Muscle layer of colon (tissue), 2 donors: ENCODE measurements around the gene DRG2.

Source experiments
- H3K27ac ChIP-seq: one replicate; pipeline ENCODE4 v1.7.0; 2013; ENCODE audit warnings: low read depth, mild to moderate bottlenecking, low read length, moderate library complexity
- H3K27me3 ChIP-seq, 2 donors: one replicate each; pipeline ENCODE4 v1.7.0; 2013; ENCODE audit warnings: low read length in 2 of 2, mild to moderate bottlenecking in 2 of 2; ENCODE audit not compliant: insufficient read depth in 2 of 2, control insufficient read depth in 1 of 2
- H3K36me3 ChIP-seq: one replicate; pipeline ENCODE4 v1.7.0; 2013; ENCODE audit warnings: mild to moderate bottlenecking, low read length; ENCODE audit not compliant: insufficient read depth
- H3K4me1 ChIP-seq: one replicate; pipeline ENCODE4 v1.7.0; 2013; ENCODE audit warnings: mild to moderate bottlenecking, low read length; ENCODE audit not compliant: insufficient read depth
- H3K4me3 ChIP-seq, 2 donors: one replicate each; pipeline ENCODE4 v1.7.0; 2013; ENCODE audit warnings: low read length in 2 of 2, low read depth in 1 of 2, mild to moderate bottlenecking in 1 of 2, moderate library complexity in 1 of 2
- H3K9ac ChIP-seq: one replicate; pipeline ENCODE4 v1.7.0; 2013; ENCODE audit warnings: low read length
- H3K9me3 ChIP-seq: one replicate; pipeline ENCODE4 v1.7.0; 2013; ENCODE audit warnings: mild to moderate bottlenecking, low read length
- donor health status: abdominal sarcoma.
- donor health status: Adenocarcinoma of cecum.

DRG2 gene, protein sequence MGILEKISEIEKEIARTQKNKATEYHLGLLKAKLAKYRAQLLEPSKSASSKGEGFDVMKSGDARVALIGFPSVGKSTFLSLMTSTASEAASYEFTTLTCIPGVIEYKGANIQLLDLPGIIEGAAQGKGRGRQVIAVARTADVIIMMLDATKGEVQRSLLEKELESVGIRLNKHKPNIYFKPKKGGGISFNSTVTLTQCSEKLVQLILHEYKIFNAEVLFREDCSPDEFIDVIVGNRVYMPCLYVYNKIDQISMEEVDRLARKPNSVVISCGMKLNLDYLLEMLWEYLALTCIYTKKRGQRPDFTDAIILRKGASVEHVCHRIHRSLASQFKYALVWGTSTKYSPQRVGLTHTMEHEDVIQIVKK

DNA sequence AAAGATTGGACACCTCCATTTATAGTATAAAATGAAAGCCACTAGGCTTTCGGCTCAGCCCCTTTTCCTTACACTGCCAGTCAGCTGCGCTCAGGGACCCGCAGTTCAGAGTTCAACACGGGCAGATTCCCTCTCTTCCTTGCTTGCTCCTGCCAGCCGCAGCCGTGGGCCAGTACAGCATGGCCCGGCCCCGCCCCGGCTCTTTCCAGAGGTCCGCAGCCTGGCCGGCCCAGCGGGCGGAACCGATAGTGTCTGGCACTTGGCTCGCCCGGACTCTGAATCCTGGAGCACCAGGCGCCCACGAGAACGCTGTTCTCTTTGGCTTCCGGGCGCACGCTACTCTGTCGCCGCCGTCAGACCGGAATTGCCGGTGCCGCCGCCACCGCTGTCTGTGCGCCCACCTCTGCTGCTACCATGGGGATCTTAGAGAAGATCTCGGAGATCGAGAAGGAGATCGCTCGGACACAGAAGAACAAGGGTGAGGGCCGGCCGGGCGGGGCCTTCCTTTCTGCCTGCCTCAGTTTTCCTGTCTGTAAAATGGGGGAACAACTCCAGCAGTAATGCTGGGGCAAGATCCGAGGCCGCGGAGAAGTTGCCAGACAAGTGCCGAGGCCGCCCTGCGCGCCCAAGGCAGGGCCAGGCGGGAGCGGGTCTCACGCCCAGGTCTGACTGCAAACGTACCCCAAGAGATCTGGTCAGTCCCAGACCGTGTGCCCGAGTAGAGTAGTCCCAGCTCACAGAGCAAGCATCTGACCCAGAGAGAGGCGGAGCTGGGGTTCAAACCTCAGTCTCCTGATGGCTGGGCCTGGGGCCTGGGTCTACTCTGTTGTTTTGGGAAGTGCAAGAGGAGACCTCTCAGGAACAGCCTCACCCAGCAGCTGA is at the start of gene DRG2:
TSS of gene DRG2 (plus strand) at position 339 of the 882 bp plus-strand sequence. CDS start at position 415, 76 bp downstream.
- no peaks in the 10 kb centered on the region for H3K27me3 ChIP-seq
- H3K4me3 ChIP-seq, result peak within 1 kb of the TSS; percentile 75 to 98
- H3K9ac ChIP-seq, result peak within 1 kb of the TSS; percentile 76
- peak within 1 kb of the TSS; percentile 56 for H3K27ac ChIP-seq
- no peaks in the 10 kb centered on the region for H3K36me3 ChIP-seq
- peaks cover 11% of the 10 kb centered on the region for H3K4me1 ChIP-seq
- no peaks in the 10 kb centered on the region for H3K9me3 ChIP-seq

GRCh38 chr17:18038149-18038850 is 49.4 kb upstream of the DRG2 start:
- Histone ChIP-seq H3K4me1 (peaks cover 28% of the 10 kb centered on the region), H3K36me3 (no peaks in the 10 kb centered on the region), H3K27me3 (no peaks in the 10 kb centered on the region), H3K9me3 (no peaks in the 10 kb centered on the region), H3K9ac (peak overlapping the region; percentile 94), H3K27ac (peak overlapping the region; percentile 82), H3K4me3 (peak overlapping the region; percentile 95 to 97)

- H3K9me3 ChIP-seq, result no peaks in the 10 kb centered on the region
- no peaks in the 10 kb centered on the region for H3K27me3 ChIP-seq
- no peaks in the 10 kb centered on the region for H3K36me3 ChIP-seq
- peak within 1 kb of the TSS; percentile 94 for H3K9ac ChIP-seq
- H3K4me1 ChIP-seq, result peaks cover 28% of the 10 kb centered on the region
- peak within 1 kb of the TSS; percentile 95 to 97 for H3K4me3 ChIP-seq
- peak within 1 kb of the TSS; percentile 92 for H3K27ac ChIP-seq
Observed at GRCh38 chr17:18038861-18039534, 48.8 kb upstream of the DRG2 start, which contains the start of the genes ATPAF2 and GID4. Gene ATPAF2, minus strand, starts transcription at chr17:18039168. Its CDS starts 155 bp downstream, at chr17:18039013. Gene GID4, plus strand, starts transcription at chr17:18039408. Its CDS starts 57 bp downstream, at chr17:18039465.

DNA sequence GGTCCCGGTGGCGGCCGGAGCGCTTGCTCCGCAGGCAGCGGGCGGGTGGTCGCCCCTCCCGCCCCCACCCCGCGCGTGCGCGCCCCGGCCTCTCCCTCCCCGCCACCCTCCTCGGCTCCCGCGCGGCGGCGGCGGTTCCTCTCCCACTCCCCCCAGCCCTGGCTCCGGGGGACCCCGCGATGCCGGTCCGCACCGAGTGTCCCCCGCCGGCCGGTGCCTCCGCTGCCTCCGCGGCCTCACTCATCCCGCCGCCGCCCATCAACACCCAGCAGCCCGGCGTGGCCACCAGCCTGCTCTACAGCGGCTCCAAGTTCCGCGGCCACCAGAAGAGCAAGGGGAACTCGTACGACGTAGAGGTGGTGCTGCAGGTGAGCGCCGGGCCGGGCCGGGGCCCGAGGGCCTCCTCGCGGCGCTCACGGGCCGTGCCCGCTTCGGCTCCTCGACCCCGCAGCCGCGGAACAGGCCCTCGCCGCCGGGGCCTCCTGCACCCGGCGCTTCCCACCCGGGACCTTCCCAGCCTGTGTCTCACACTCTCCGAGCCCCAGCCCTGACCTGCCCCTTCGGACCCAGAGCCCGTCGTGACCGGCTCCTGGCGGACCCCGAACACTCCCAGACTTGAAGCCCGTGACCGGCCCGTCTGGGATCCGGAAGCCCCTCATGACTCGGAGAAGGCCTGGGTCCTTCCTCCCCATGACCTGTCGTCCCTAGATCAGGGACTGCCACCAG is 48.0 kb upstream of the DRG2 start:
- peak overlapping the region; percentile 92 for H3K27ac ChIP-seq
- no peaks in the 10 kb centered on the region for H3K9me3 ChIP-seq
- H3K36me3 ChIP-seq, result no peaks in the 10 kb centered on the region
- H3K27me3 ChIP-seq, result no peaks in the 10 kb centered on the region
- peaks cover 28% of the 10 kb centered on the region for H3K4me1 ChIP-seq
- H3K4me3 ChIP-seq, result peak overlapping the region; percentile 95 to 96
- peak overlapping the region; percentile 44 for H3K9ac ChIP-seq

- Histone ChIP-seq H3K9me3 (no peaks in the 10 kb centered on the region), H3K4me1 (peaks cover 28% of the 10 kb centered on the region), H3K4me3 (peak overlapping the region; percentile 95 to 96), H3K36me3 (no peaks in the 10 kb centered on the region), H3K27ac (peak overlapping the region; percentile 92), H3K9ac (peak overlapping the region; percentile 44), H3K27me3 (no peaks in the 10 kb centered on the region)
Observed at GRCh38 chr17:18040261-18040858, 47.4 kb upstream of the DRG2 start.

DNA sequence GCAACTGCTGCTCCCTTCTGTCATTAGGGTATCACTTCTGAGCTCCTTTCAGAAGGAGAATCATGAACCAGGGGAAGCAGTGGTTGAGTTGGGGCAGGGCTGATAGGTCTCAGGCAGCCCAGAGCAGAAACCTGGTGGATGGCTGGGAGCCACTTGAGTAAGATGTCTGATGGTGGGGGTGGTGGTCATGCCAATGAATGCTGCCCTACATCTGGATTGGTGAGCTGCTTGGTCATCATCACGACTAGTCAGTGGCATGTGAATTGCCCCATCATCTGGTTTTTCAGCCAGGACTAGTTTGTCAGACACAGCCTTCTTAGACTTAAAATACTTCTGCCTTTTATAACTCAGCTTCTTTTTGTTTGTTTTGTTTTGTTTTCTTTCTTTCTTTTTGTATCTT is 46.0 kb upstream of the DRG2 start:
- H3K36me3 ChIP-seq, result peaks cover 7% of the 10 kb centered on the region
- H3K27me3 ChIP-seq, result no peaks in the 10 kb centered on the region
- H3K9me3 ChIP-seq, result no peaks in the 10 kb centered on the region
- no peak overlapping the region for H3K4me3 ChIP-seq
- H3K4me1 ChIP-seq, result peaks cover 28% of the 10 kb centered on the region
- peak overlapping the region; percentile 7 for H3K9ac ChIP-seq
- no peak overlapping the region for H3K27ac ChIP-seq

- H3K4me3 ChIP-seq, result no peak overlapping the region
- no peak overlapping the region for H3K27ac ChIP-seq
- no peaks in the 10 kb centered on the region for H3K27me3 ChIP-seq
- peaks cover 22% of the 10 kb centered on the region for H3K4me1 ChIP-seq
- peaks cover 15% of the 10 kb centered on the region for H3K36me3 ChIP-seq
- no peaks in the 10 kb centered on the region for H3K9me3 ChIP-seq
- H3K9ac ChIP-seq, result no peak overlapping the region
Observed at GRCh38 chr17:18042983-18043382, 44.8 kb upstream of the DRG2 start.

GRCh38 chr17:18043491-18043890 is 44.3 kb upstream of the DRG2 start:
- Histone ChIP-seq H3K4me1 (peaks cover 17% of the 10 kb centered on the region), H3K36me3 (peaks cover 15% of the 10 kb centered on the region), H3K27me3 (no peaks in the 10 kb centered on the region), H3K27ac (no peak overlapping the region), H3K9ac (no peak overlapping the region), H3K4me3 (no peak overlapping the region), H3K9me3 (no peaks in the 10 kb centered on the region)

GRCh38 chr17:18044609-18045008 is 43.1 kb upstream of the DRG2 start:
- no peak overlapping the region for H3K4me3 ChIP-seq
- H3K9me3 ChIP-seq, result no peaks in the 10 kb centered on the region
- H3K36me3 ChIP-seq, result peaks cover 15% of the 10 kb centered on the region
- H3K4me1 ChIP-seq, result peaks cover 16% of the 10 kb centered on the region
- no peak overlapping the region for H3K27ac ChIP-seq
- no peaks in the 10 kb centered on the region for H3K27me3 ChIP-seq
- no peak overlapping the region for H3K9ac ChIP-seq
